Uterus (tissue), 2 donors: Measurements from ENCODE around the gene UTP11.

ENCODE experiments used
- POLR2A ChIP-seq, 2 donors: fragments of 450-650 bp; IDR thresholded peaks; one replicate each; pipeline ENCODE4 v1.6.1; 2016; ENCODE audit warnings: antibody characterized with exemption in 2 of 2, mild to moderate bottlenecking in 1 of 2, moderate library complexity in 1 of 2
- TF ChIP-seq, protein P1 (sequence below), 4 experiments: fragments of 200-600 bp in 2 of 4; fragments of 450-650 bp in 2 of 4; sonication (generic) in 2 of 4; IDR thresholded peaks; one replicate each; pipeline ENCODE4 v1.5.1; 2016 to 2019; ENCODE audit warnings: antibody characterized with exemption in 4 of 4, mild to moderate bottlenecking in 2 of 4, moderate library complexity in 1 of 4

DNA sequence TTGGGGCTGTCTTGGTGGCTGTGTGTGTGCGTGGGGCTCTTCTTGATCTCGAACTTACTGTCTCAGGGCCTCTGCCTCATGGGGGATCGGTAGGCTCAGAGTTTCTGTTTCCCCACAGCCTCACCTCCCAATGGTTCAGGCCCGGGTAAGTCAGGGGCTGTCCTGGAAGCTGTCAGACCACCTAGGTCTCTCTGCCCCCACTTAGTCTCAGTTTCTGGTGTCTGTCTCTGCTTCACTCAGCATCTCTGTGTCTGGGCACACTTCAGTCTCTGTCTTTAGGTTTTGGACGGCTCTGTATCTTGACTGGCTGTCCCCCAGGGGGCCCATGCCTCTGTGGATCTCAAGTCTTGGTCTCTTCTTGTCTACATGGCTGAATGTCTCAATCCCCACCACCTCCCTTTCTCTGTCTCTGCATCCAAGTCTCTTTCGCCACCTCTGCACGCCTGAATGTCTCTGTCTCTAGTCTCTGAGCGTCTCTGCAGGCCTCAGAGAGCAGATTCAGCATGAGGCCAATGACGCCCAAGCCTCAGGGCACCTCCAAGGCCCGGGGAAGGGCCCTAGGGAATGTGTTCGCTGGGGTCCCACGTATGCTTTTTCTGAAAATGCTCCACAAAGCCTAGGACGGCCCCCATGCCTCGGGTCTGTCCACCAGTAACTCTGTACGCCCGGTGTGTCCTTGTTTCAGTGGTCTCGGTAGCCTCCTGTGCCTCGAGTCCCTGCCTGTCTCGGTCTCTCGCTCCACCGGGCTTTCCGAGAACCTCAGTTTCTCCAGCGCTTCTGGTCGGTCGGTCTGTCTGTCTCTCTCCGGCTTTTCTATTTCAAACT lies 8.0 kb upstream of the UTP11 start:
- TF ChIP-seq, protein P1, sequence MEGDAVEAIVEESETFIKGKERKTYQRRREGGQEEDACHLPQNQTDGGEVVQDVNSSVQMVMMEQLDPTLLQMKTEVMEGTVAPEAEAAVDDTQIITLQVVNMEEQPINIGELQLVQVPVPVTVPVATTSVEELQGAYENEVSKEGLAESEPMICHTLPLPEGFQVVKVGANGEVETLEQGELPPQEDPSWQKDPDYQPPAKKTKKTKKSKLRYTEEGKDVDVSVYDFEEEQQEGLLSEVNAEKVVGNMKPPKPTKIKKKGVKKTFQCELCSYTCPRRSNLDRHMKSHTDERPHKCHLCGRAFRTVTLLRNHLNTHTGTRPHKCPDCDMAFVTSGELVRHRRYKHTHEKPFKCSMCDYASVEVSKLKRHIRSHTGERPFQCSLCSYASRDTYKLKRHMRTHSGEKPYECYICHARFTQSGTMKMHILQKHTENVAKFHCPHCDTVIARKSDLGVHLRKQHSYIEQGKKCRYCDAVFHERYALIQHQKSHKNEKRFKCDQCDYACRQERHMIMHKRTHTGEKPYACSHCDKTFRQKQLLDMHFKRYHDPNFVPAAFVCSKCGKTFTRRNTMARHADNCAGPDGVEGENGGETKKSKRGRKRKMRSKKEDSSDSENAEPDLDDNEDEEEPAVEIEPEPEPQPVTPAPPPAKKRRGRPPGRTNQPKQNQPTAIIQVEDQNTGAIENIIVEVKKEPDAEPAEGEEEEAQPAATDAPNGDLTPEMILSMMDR (IDR thresholded peaks at IDR 0.05), result no peak
- TF ChIP-seq POLR2A (IDR thresholded peaks at IDR 0.05), result no peak
